ENCODE measurements around the gene BFSP1. TPM values are rescaled to one million over a fixed set of nuclear protein-coding genes. Genes with fewer than 3 reads are reported as not detected.

Gene BFSP1
- total RNA-seq, 6 donors from 2014 or later = 0.97 to 5.2 (median 2.9) TPM; not detected in 1

GRCh38 chr20:17469246-17470030, 61.7 kb downstream of the BFSP1 start:
- Histone ChIP-seq H3K4me1 (no peaks in the 10 kb centered on the region), H3K27ac (no peak overlapping the region), H3K4me3 (no peak overlapping the region), H3K9me3 (no peaks in the 10 kb centered on the region), H3K27me3 (no peaks in the 10 kb centered on the region), H3K36me3 (no peaks in the 10 kb centered on the region)
- no peak for DNase-seq
- 87 to 96% methylated on average over 7 of the region's 7 CpGs for WGBS, 2 donors
- TF ChIP-seq EP300 (IDR thresholded peaks at IDR 0.05) (no peak), POLR2A (IDR thresholded peaks at IDR 0.05) (no peak), POLR2AphosphoS5 (IDR thresholded peaks at IDR 0.05) (no peak), CTCF (IDR thresholded peaks at IDR 0.05) (no peak)
- no peak for ATAC-seq (ENCODE audit: low FRiP score in 2 of 2)

- H3K4me3 ChIP-seq = no peak overlapping the region
- H3K36me3 ChIP-seq = no peaks in the 10 kb centered on the region
- ATAC-seq (ENCODE audit: low FRiP score in 2 of 2) (peak in 1 of 2 donors; percentile 12), DNase-seq (peak in 1 of 2 donors; percentile 37)
- H3K4me1 ChIP-seq = no peaks in the 10 kb centered on the region
- 69 to 78% methylated on average over 12 to 20 of the region's 24 CpGs for WGBS, 2 donors
- H3K27me3 ChIP-seq = no peaks in the 10 kb centered on the region
- H3K27ac ChIP-seq = no peak overlapping the region
- TF ChIP-seq POLR2A (IDR thresholded peaks at IDR 0.05) = no peak
- no peak for TF ChIP-seq POLR2AphosphoS5 (IDR thresholded peaks at IDR 0.05)
- TF ChIP-seq EP300 (IDR thresholded peaks at IDR 0.05) = no peak
- TF ChIP-seq CTCF (IDR thresholded peaks at IDR 0.05) = no peak
- H3K9me3 ChIP-seq = no peaks in the 10 kb centered on the region
Measured at GRCh38 chr20:17468073-17468840, 62.9 kb downstream of the BFSP1 start.

GRCh38 chr20:17467120-17467655, 64.0 kb downstream of the BFSP1 start:
- 83 to 87% methylated on average over 4 of the region's 4 CpGs for WGBS, 2 donors

GRCh38 chr20:17466641-17467040, 64.5 kb downstream of the BFSP1 start:
- H3K36me3 ChIP-seq = no peaks in the 10 kb centered on the region
- no peak for DNase-seq
- H3K27me3 ChIP-seq = no peaks in the 10 kb centered on the region
- WGBS, 2 donors = 89 to 90% methylated on average over 7 of the region's 7 CpGs
- no peaks in the 10 kb centered on the region for H3K9me3 ChIP-seq
- no peak overlapping the region for H3K4me3 ChIP-seq
- no peak overlapping the region for H3K27ac ChIP-seq
- no peak for ATAC-seq (ENCODE audit: low FRiP score in 2 of 2)
- no peak for TF ChIP-seq POLR2A (IDR thresholded peaks at IDR 0.05)
- no peak for TF ChIP-seq POLR2AphosphoS5 (IDR thresholded peaks at IDR 0.05)
- TF ChIP-seq EP300 (IDR thresholded peaks at IDR 0.05) = no peak
- no peak for TF ChIP-seq CTCF (IDR thresholded peaks at IDR 0.05)
- H3K4me1 ChIP-seq = no peaks in the 10 kb centered on the region

More at GRCh38 chr20:17467120-17467655, 64.0 kb downstream of the BFSP1 start:
- Histone ChIP-seq H3K36me3 (no peaks in the 10 kb centered on the region), H3K4me1 (no peaks in the 10 kb centered on the region), H3K27ac (no peak overlapping the region), H3K4me3 (no peak overlapping the region), H3K9me3 (no peaks in the 10 kb centered on the region), H3K27me3 (no peaks in the 10 kb centered on the region)
- TF ChIP-seq EP300 (IDR thresholded peaks at IDR 0.05) (no peak), POLR2A (IDR thresholded peaks at IDR 0.05) (no peak), CTCF (IDR thresholded peaks at IDR 0.05) (no peak), POLR2AphosphoS5 (IDR thresholded peaks at IDR 0.05) (no peak)
- ATAC-seq (ENCODE audit: low FRiP score in 2 of 2) = no peak
- DNase-seq = no peak
